Astrocyte (in vitro differentiated cells and primary cell): ENCODE data around the gene OR5B21. TPM values are rescaled to one million over a fixed set of nuclear protein-coding genes. Genes with fewer than 3 reads are reported as not detected.

Experiments used
- DNase-seq: peaks from one replicate; pipeline ENCODE4 v3.0.0-alpha.2; 2010; ENCODE audit warnings: low read depth
- FAIRE-seq: peaks from 2 replicates; lab custom pipeline; 2011; peaks lifted over from hg19 to GRCh38; lab: Jason Lieb, UNC
- H2AFZ ChIP-seq: 2 replicates; pipeline ENCODE4 v1.6.0; 2012; ENCODE audit warnings: low read depth, low read length, inconsistent platforms
- H3K27ac ChIP-seq: 2 replicates; pipeline ENCODE4 v1.5.1; 2011; ENCODE audit warnings: low read depth, low read length, inconsistent platforms
- H3K27me3 ChIP-seq: 2 replicates; pipeline ENCODE4 v1.6.0; 2011; ENCODE audit warnings: low read length, inconsistent platforms; ENCODE audit not compliant: insufficient read depth
- H3K36me3 ChIP-seq: 2 replicates; pipeline ENCODE4 v1.5.1; 2011; ENCODE audit warnings: low read length, inconsistent platforms; ENCODE audit not compliant: insufficient read depth
- H3K4me1 ChIP-seq: 2 replicates; pipeline ENCODE4 v1.5.1; 2011; ENCODE audit warnings: low read length, inconsistent platforms; ENCODE audit not compliant: insufficient read depth
- H3K4me2 ChIP-seq: 2 replicates; pipeline ENCODE4 v1.6.0; 2012; ENCODE audit warnings: low read length, inconsistent platforms
- H3K4me3 ChIP-seq: 2 replicates; pipeline ENCODE4 v1.5.1; 2011; ENCODE audit warnings: low read depth, mild to moderate bottlenecking, low read length, inconsistent platforms; ENCODE audit not compliant: insufficient read depth
- H3K79me2 ChIP-seq: 2 replicates; pipeline ENCODE4 v1.6.0; 2012; ENCODE audit warnings: mild to moderate bottlenecking, low read length, inconsistent platforms; ENCODE audit not compliant: insufficient read depth
- H3K9ac ChIP-seq: 2 replicates; pipeline ENCODE4 v1.6.0; 2012; ENCODE audit warnings: mild to moderate bottlenecking, low read length, inconsistent platforms
- H3K9me3 ChIP-seq: 2 replicates; pipeline ENCODE4 v1.5.1; 2012; ENCODE audit warnings: low read depth, mild to moderate bottlenecking, low read length, inconsistent platforms; ENCODE audit not compliant: insufficient read depth
- H4K20me1 ChIP-seq: 2 replicates; pipeline ENCODE4 v1.6.0; 2012; ENCODE audit warnings: low read length, inconsistent platforms; ENCODE audit not compliant: insufficient read depth
- H3K27ac Mint-ChIP-seq: one replicate; pipeline ENCODE4 v1.8.0; 2021; ENCODE audit warnings: mild to moderate bottlenecking, mixed read lengths; ENCODE audit not compliant: unreplicated experiment
- H3K27me3 Mint-ChIP-seq: one replicate; pipeline ENCODE4 v1.8.0; 2021; ENCODE audit warnings: low read depth, mixed read lengths; ENCODE audit not compliant: unreplicated experiment
- H3K36me3 Mint-ChIP-seq: one replicate; pipeline ENCODE4 v1.8.0; 2021; ENCODE audit warnings: low read depth, mixed read lengths; ENCODE audit not compliant: unreplicated experiment
- H3K4me1 Mint-ChIP-seq: one replicate; pipeline ENCODE4 v1.8.0; 2021; ENCODE audit warnings: low read depth, mixed read lengths; ENCODE audit not compliant: unreplicated experiment
- H3K4me3 Mint-ChIP-seq: one replicate; pipeline ENCODE4 v1.8.0; 2021; ENCODE audit warnings: mild to moderate bottlenecking, moderate library complexity, mixed read lengths; ENCODE audit not compliant: unreplicated experiment
- H3K9me3 Mint-ChIP-seq: one replicate; pipeline ENCODE4 v1.8.0; 2021; ENCODE audit warnings: mild to moderate bottlenecking, mixed read lengths; ENCODE audit not compliant: unreplicated experiment
- CTCF ChIP-seq: IDR thresholded peaks from 2 replicates; pipeline ENCODE4 v1.5.1; 2011; ENCODE audit warnings: low read depth, mild to moderate bottlenecking, inconsistent platforms, low read length, moderate library complexity; ENCODE audit not compliant: insufficient read depth
- EZH2 ChIP-seq: IDR thresholded peaks from 2 replicates; pipeline ENCODE4 v1.6.1; 2012; ENCODE audit warnings: mild to moderate bottlenecking, low read length, inconsistent platforms; ENCODE audit not compliant: insufficient read depth
- total RNA-seq: library from RNA; stranded (reverse); gene quantifications from 2 replicates; pipeline ENCODE4 v1.2.1, GENCODE V29; 2021

OR5B21 gene
- total RNA-seq, 1 donor from 2014 or later: not detected

DNA sequence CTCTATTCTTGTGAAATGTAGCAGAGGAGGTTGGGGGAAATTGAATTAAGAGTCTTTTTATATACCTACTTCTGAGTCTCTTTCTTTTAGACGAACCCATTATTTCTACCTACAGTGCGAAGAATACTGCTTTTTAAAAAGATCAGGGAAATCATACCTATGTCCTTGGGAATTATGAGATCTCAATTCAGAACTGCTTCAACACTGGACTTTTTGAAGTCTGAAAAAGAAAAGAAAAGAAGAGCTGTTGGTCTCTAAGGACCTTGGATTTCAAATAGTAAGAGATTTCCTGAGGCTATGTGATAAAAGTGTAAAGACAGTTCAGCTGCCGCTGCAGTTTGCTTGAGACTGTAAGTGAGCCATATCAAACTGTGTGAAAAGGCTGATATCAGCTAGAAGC lies 3.7 kb upstream of the OR5B21 start:
- Mint-ChIP-seq H3K4me1 (no peaks in the 10 kb centered on the region), H3K27ac (no peak overlapping the region), H3K36me3 (no peaks in the 10 kb centered on the region), H3K27me3 (peaks cover 3% of the 10 kb centered on the region), H3K9me3 (no peaks in the 10 kb centered on the region), H3K4me3 (no peak overlapping the region)
- FAIRE-seq (no peak), DNase-seq (no peak)
- H3K4me3 ChIP-seq: no peak overlapping the region
- no peaks in the 10 kb centered on the region for H4K20me1 ChIP-seq
- no peaks in the 10 kb centered on the region for H3K9me3 ChIP-seq
- H3K27ac ChIP-seq: no peak overlapping the region
- no peak overlapping the region for H2AFZ ChIP-seq
- no peak for TF ChIP-seq EZH2
- no peak for TF ChIP-seq CTCF
- H3K9ac ChIP-seq: no peak overlapping the region
- no peaks in the 10 kb centered on the region for H3K4me1 ChIP-seq
- H3K4me2 ChIP-seq: no peak overlapping the region
- H3K36me3 ChIP-seq: no peaks in the 10 kb centered on the region
- H3K79me2 ChIP-seq: no peaks in the 10 kb centered on the region
- peaks cover 7% of the 10 kb centered on the region for H3K27me3 ChIP-seq

GRCh38 chr11:58509748-58510147 lies 1.8 kb upstream of the OR5B21 start:
- no peaks in the 10 kb centered on the region for H3K4me1 Mint-ChIP-seq
- TF ChIP-seq EZH2 (no peak), CTCF (no peak)
- H3K9me3 ChIP-seq: no peaks in the 10 kb centered on the region
- no peak overlapping the region for H3K4me3 ChIP-seq
- H3K27me3 ChIP-seq: no peaks in the 10 kb centered on the region
- no peaks in the 10 kb centered on the region for H4K20me1 ChIP-seq
- H3K27me3 Mint-ChIP-seq: no peaks in the 10 kb centered on the region
- no peaks in the 10 kb centered on the region for H3K36me3 Mint-ChIP-seq
- H3K4me2 ChIP-seq: no peak overlapping the region
- no peak overlapping the region for H3K27ac ChIP-seq
- no peaks in the 10 kb centered on the region for H3K79me2 ChIP-seq
- H3K4me1 ChIP-seq: no peaks in the 10 kb centered on the region
- FAIRE-seq (no peak), DNase-seq (no peak)
- no peaks in the 10 kb centered on the region for H3K36me3 ChIP-seq
- no peak overlapping the region for H3K4me3 Mint-ChIP-seq
- no peaks in the 10 kb centered on the region for H3K9me3 Mint-ChIP-seq
- no peak overlapping the region for H3K27ac Mint-ChIP-seq
- no peak overlapping the region for H3K9ac ChIP-seq
- no peak overlapping the region for H2AFZ ChIP-seq

GRCh38 chr11:58508814-58509213 lies 909 bp upstream of the OR5B21 start:
- no peak for DNase-seq
- Mint-ChIP-seq H3K27ac (no peak overlapping the region), H3K4me1 (no peaks in the 10 kb centered on the region), H3K9me3 (no peaks in the 10 kb centered on the region), H3K4me3 (no peak overlapping the region), H3K27me3 (no peaks in the 10 kb centered on the region), H3K36me3 (no peaks in the 10 kb centered on the region)
- FAIRE-seq: no peak
- no peaks in the 10 kb centered on the region for H3K27me3 ChIP-seq
- H4K20me1 ChIP-seq: no peaks in the 10 kb centered on the region
- no peak overlapping the region for H3K27ac ChIP-seq
- H3K9ac ChIP-seq: no peak overlapping the region
- H3K4me2 ChIP-seq: no peak overlapping the region
- no peak overlapping the region for H2AFZ ChIP-seq
- no peaks in the 10 kb centered on the region for H3K9me3 ChIP-seq
- no peaks in the 10 kb centered on the region for H3K79me2 ChIP-seq
- TF ChIP-seq EZH2 (no peak), CTCF (no peak)
- H3K4me3 ChIP-seq: no peak overlapping the region
- H3K36me3 ChIP-seq: no peaks in the 10 kb centered on the region
- no peaks in the 10 kb centered on the region for H3K4me1 ChIP-seq
